GM23338 (cell line): ENCODE results near the gene INPP5A. TPM values are rescaled to one million over a fixed set of nuclear protein-coding genes. Genes with fewer than 3 reads are reported as not detected.

Source experiments
- ATAC-seq: fragments of 200-7000 bp; cut with Tn5 transposase; 3 replicates; pipeline ENCODE4 v1.9.1; 2020
- DNase-seq: peaks from one replicate; pipeline ENCODE4 v3.0.0-alpha.2; 2015; ENCODE audit warnings: low spot score
- H2AFZ ChIP-seq: fragments of 200-600 bp; sonication (generic); 2 replicates; pipeline ENCODE4 v1.8.0; 2016; ENCODE audit warnings: antibody characterized with exemption, mild to moderate bottlenecking, moderate library complexity
- H3F3A ChIP-seq: fragments of 200-600 bp; sonication (generic); replicated peaks from 2 replicates; pipeline ENCODE4 v1.8.0; 2017; ENCODE audit warnings: antibody characterized with exemption, mixed run types, low read depth
- H3K27ac ChIP-seq: fragments of 200-600 bp; sonication (generic); 2 replicates; pipeline ENCODE4 v1.6.1; 2016; ENCODE audit warnings: low read depth
- H3K27me3 ChIP-seq: fragments of 200-600 bp; sonication (generic); 2 replicates; pipeline ENCODE4 v1.8.0; 2016; ENCODE audit warnings: mild to moderate bottlenecking, mixed run types, moderate library complexity; ENCODE audit not compliant: insufficient read depth
- H3K36me3 ChIP-seq: fragments of 200-600 bp; sonication (generic); 2 replicates; pipeline ENCODE4 v1.8.0; 2016; ENCODE audit warnings: mild to moderate bottlenecking; ENCODE audit not compliant: insufficient read depth
- H3K4me1 ChIP-seq: fragments of 200-600 bp; sonication (generic); 2 replicates; pipeline ENCODE4 v1.8.0; 2016; ENCODE audit warnings: mild to moderate bottlenecking, moderate library complexity; ENCODE audit not compliant: insufficient read depth
- H3K4me2 ChIP-seq: fragments of 200-600 bp; sonication (generic); 2 replicates; pipeline ENCODE4 v1.7.1; 2017; ENCODE audit warnings: mixed run types
- H3K4me3 ChIP-seq: fragments of 200-600 bp; sonication (generic); 2 replicates; pipeline ENCODE4 v1.6.1; 2016; ENCODE audit warnings: mixed run types
- H3K79me2 ChIP-seq: fragments of 200-600 bp; sonication (generic); replicated peaks from 2 replicates; pipeline ENCODE4 v1.8.0; 2017; ENCODE audit warnings: mild to moderate bottlenecking; ENCODE audit not compliant: insufficient read depth
- H3K9me2 ChIP-seq: fragments of 200-600 bp; sonication (generic); 2 replicates; pipeline ENCODE4 v1.8.0; 2017; ENCODE audit not compliant: insufficient read depth
- H4K20me1 ChIP-seq: fragments of 200-600 bp; sonication (generic); replicated peaks from 2 replicates; pipeline ENCODE4 v1.8.0; 2017; ENCODE audit warnings: mild to moderate bottlenecking; ENCODE audit not compliant: insufficient read depth
- H3K27ac Mint-ChIP-seq: 2 replicates; pipeline ENCODE4 v1.8.0; 2020; ENCODE audit warnings: inconsistent platforms, mild to moderate bottlenecking, moderate library complexity, mixed read lengths
- H3K27me3 Mint-ChIP-seq: 3 replicates; pipeline ENCODE4 v1.8.0; 2022; ENCODE audit warnings: low read depth, mild to moderate bottlenecking, moderate library complexity, mixed read lengths, inconsistent platforms; ENCODE audit not compliant: insufficient read depth, poor library complexity
- H3K36me3 Mint-ChIP-seq: 3 replicates; pipeline ENCODE4 v1.8.0; 2021; ENCODE audit warnings: low read depth, mild to moderate bottlenecking, inconsistent platforms, moderate library complexity, mixed read lengths
- H3K4me1 Mint-ChIP-seq: 3 replicates; pipeline ENCODE4 v1.8.0; 2020; ENCODE audit warnings: mild to moderate bottlenecking, inconsistent platforms, mixed read lengths
- H3K4me3 Mint-ChIP-seq: 3 replicates; pipeline ENCODE4 v1.8.0; 2021; ENCODE audit warnings: moderate library complexity, mild to moderate bottlenecking, inconsistent platforms, mixed read lengths
- H3K9me3 Mint-ChIP-seq: 3 replicates; pipeline ENCODE4 v1.8.0; 2020; ENCODE audit warnings: moderate library complexity, mild to moderate bottlenecking, inconsistent platforms, mixed read lengths
- CREB1 ChIP-seq: fragments of 250-450 bp; sonication (Bioruptor Pico); IDR thresholded peaks from 2 replicates; pipeline ENCODE4 v1.5.0; 2020; ENCODE audit warnings: low read depth, mild to moderate bottlenecking, moderate library complexity
- ETS1 ChIP-seq: IDR thresholded peaks from 2 replicates; pipeline ENCODE4 v1.6.1; 2016; ENCODE audit warnings: antibody characterized with exemption
- EZH2 ChIP-seq: fragments of 200-600 bp; sonication (generic); IDR thresholded peaks from one replicate; pipeline ENCODE4 v1.8.0; 2017; ENCODE audit warnings: antibody characterized with exemption, mild to moderate bottlenecking, low read depth; ENCODE audit not compliant: unreplicated experiment
- EZH2phosphoT487 ChIP-seq: fragments of 200-600 bp; sonication (generic); IDR thresholded peaks from one replicate; pipeline ENCODE4 v1.8.1; 2018; ENCODE audit warnings: antibody characterized with exemption; ENCODE audit not compliant: unreplicated experiment
- JUNB ChIP-seq: IDR thresholded peaks from one replicate; pipeline ENCODE4 v1.6.1; 2016; ENCODE audit warnings: antibody characterized with exemption; ENCODE audit not compliant: unreplicated experiment
- NANOG ChIP-seq: IDR thresholded peaks from 2 replicates; pipeline ENCODE4 v1.6.1; 2016; ENCODE audit warnings: antibody characterized with exemption, borderline replicate concordance
- STAT1 ChIP-seq: IDR thresholded peaks from one replicate; pipeline ENCODE4 v1.6.1; 2016; ENCODE audit warnings: antibody characterized with exemption; ENCODE audit not compliant: unreplicated experiment
- ZNF114 ChIP-seq: fragments of 250-450 bp; sonication (Bioruptor Pico); IDR thresholded peaks from 2 replicates; pipeline ENCODE4 v1.5.0; 2020; ENCODE audit warnings: mild to moderate bottlenecking, moderate library complexity
- ZNF331 ChIP-seq: fragments of 250-450 bp; sonication (Bioruptor Pico); IDR thresholded peaks from 2 replicates; pipeline ENCODE4 v1.5.0; 2020; ENCODE audit warnings: low read depth, mild to moderate bottlenecking, moderate library complexity
- polyA plus RNA-seq: library from polyadenylated mRNA; unstranded; fragments of >200 nt; fragmentation: Nextera tagmentation; extraction: Ambion mirVana; gene quantifications from 2 replicates; pipeline ENCODE4 v1.2.1, GENCODE V29; 2016
- total RNA-seq: library from RNA; depleted of rRNA; stranded (reverse); fragments of >200 nt; shearing (Covaris generic); gene quantifications from 2 replicates; pipeline ENCODE4 v1.2.3, GENCODE V29; 2014
- TF ChIP-seq, protein P1 (sequence below): IDR thresholded peaks from one replicate; pipeline ENCODE4 v1.6.1; 2018; ENCODE audit warnings: antibody characterized with exemption; ENCODE audit not compliant: unreplicated experiment
- TF ChIP-seq, protein P2 (sequence below), 2 experiments: fragments of 200-600 bp in 1 of 2; sonication (generic) in 1 of 2; conservative IDR thresholded peaks; 2 replicates each; pipeline versions ENCODE4 v1.5.1 to v1.6.1; 2016 to 2017; ENCODE audit warnings: antibody characterized with exemption in 2 of 2, low read depth in 2 of 2, mild to moderate bottlenecking in 2 of 2, moderate library complexity in 1 of 2
- TF ChIP-seq, protein P3 (sequence below): fragments of 250-450 bp; sonication (Bioruptor Pico); IDR thresholded peaks from 2 replicates; pipeline ENCODE4 v1.5.0; 2020; ENCODE audit warnings: mild to moderate bottlenecking, moderate library complexity

The INPP5A gene
- total and polyA plus RNA-seq, 2 experiments from 2014 or later: 5.9 to 40.6 TPM

DNA sequence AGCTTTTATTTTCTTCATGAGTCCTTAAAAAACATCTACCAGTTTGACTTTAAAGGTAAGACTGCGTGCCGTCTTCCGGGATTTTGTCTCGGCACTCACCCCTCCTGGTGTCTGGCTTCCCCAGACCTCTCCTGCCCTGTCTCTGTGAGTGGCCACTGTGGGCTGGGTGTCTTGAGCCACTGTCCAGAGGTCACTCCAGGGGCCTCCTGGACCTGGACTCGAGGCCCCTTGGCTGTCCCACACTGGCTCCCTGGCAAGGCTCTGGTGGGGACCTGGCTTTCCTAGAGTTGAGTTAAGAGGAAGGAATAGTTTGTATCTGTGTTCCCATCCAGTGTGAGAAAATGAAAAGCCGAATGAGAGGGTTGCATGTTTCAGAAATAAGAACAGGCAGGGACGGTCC, 152.8 kb downstream of the INPP5A start:
- no peaks in the 10 kb centered on the region for H3F3A ChIP-seq
- ATAC-seq (no peak), DNase-seq (no peak)
- TF ChIP-seq, protein P1, sequence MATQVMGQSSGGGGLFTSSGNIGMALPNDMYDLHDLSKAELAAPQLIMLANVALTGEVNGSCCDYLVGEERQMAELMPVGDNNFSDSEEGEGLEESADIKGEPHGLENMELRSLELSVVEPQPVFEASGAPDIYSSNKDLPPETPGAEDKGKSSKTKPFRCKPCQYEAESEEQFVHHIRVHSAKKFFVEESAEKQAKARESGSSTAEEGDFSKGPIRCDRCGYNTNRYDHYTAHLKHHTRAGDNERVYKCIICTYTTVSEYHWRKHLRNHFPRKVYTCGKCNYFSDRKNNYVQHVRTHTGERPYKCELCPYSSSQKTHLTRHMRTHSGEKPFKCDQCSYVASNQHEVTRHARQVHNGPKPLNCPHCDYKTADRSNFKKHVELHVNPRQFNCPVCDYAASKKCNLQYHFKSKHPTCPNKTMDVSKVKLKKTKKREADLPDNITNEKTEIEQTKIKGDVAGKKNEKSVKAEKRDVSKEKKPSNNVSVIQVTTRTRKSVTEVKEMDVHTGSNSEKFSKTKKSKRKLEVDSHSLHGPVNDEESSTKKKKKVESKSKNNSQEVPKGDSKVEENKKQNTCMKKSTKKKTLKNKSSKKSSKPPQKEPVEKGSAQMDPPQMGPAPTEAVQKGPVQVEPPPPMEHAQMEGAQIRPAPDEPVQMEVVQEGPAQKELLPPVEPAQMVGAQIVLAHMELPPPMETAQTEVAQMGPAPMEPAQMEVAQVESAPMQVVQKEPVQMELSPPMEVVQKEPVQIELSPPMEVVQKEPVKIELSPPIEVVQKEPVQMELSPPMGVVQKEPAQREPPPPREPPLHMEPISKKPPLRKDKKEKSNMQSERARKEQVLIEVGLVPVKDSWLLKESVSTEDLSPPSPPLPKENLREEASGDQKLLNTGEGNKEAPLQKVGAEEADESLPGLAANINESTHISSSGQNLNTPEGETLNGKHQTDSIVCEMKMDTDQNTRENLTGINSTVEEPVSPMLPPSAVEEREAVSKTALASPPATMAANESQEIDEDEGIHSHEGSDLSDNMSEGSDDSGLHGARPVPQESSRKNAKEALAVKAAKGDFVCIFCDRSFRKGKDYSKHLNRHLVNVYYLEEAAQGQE: no peak
- no peak for TF ChIP-seq ZNF114 (CRISPR knock-in tag)
- TF ChIP-seq EZH2: no peak
- no peak for TF ChIP-seq ETS1
- no peak for TF ChIP-seq JUNB
- no peak for TF ChIP-seq STAT1
- TF ChIP-seq EZH2phosphoT487: no peak
- TF ChIP-seq CREB1: no peak
- TF ChIP-seq, protein P2, sequence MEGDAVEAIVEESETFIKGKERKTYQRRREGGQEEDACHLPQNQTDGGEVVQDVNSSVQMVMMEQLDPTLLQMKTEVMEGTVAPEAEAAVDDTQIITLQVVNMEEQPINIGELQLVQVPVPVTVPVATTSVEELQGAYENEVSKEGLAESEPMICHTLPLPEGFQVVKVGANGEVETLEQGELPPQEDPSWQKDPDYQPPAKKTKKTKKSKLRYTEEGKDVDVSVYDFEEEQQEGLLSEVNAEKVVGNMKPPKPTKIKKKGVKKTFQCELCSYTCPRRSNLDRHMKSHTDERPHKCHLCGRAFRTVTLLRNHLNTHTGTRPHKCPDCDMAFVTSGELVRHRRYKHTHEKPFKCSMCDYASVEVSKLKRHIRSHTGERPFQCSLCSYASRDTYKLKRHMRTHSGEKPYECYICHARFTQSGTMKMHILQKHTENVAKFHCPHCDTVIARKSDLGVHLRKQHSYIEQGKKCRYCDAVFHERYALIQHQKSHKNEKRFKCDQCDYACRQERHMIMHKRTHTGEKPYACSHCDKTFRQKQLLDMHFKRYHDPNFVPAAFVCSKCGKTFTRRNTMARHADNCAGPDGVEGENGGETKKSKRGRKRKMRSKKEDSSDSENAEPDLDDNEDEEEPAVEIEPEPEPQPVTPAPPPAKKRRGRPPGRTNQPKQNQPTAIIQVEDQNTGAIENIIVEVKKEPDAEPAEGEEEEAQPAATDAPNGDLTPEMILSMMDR (conservative IDR thresholded peaks at IDR 0.05; ENCODE audit: low read depth in 2 of 2): no peak
- no peak for TF ChIP-seq ZNF331 (CRISPR knock-in tag)
- TF ChIP-seq, protein P3, sequence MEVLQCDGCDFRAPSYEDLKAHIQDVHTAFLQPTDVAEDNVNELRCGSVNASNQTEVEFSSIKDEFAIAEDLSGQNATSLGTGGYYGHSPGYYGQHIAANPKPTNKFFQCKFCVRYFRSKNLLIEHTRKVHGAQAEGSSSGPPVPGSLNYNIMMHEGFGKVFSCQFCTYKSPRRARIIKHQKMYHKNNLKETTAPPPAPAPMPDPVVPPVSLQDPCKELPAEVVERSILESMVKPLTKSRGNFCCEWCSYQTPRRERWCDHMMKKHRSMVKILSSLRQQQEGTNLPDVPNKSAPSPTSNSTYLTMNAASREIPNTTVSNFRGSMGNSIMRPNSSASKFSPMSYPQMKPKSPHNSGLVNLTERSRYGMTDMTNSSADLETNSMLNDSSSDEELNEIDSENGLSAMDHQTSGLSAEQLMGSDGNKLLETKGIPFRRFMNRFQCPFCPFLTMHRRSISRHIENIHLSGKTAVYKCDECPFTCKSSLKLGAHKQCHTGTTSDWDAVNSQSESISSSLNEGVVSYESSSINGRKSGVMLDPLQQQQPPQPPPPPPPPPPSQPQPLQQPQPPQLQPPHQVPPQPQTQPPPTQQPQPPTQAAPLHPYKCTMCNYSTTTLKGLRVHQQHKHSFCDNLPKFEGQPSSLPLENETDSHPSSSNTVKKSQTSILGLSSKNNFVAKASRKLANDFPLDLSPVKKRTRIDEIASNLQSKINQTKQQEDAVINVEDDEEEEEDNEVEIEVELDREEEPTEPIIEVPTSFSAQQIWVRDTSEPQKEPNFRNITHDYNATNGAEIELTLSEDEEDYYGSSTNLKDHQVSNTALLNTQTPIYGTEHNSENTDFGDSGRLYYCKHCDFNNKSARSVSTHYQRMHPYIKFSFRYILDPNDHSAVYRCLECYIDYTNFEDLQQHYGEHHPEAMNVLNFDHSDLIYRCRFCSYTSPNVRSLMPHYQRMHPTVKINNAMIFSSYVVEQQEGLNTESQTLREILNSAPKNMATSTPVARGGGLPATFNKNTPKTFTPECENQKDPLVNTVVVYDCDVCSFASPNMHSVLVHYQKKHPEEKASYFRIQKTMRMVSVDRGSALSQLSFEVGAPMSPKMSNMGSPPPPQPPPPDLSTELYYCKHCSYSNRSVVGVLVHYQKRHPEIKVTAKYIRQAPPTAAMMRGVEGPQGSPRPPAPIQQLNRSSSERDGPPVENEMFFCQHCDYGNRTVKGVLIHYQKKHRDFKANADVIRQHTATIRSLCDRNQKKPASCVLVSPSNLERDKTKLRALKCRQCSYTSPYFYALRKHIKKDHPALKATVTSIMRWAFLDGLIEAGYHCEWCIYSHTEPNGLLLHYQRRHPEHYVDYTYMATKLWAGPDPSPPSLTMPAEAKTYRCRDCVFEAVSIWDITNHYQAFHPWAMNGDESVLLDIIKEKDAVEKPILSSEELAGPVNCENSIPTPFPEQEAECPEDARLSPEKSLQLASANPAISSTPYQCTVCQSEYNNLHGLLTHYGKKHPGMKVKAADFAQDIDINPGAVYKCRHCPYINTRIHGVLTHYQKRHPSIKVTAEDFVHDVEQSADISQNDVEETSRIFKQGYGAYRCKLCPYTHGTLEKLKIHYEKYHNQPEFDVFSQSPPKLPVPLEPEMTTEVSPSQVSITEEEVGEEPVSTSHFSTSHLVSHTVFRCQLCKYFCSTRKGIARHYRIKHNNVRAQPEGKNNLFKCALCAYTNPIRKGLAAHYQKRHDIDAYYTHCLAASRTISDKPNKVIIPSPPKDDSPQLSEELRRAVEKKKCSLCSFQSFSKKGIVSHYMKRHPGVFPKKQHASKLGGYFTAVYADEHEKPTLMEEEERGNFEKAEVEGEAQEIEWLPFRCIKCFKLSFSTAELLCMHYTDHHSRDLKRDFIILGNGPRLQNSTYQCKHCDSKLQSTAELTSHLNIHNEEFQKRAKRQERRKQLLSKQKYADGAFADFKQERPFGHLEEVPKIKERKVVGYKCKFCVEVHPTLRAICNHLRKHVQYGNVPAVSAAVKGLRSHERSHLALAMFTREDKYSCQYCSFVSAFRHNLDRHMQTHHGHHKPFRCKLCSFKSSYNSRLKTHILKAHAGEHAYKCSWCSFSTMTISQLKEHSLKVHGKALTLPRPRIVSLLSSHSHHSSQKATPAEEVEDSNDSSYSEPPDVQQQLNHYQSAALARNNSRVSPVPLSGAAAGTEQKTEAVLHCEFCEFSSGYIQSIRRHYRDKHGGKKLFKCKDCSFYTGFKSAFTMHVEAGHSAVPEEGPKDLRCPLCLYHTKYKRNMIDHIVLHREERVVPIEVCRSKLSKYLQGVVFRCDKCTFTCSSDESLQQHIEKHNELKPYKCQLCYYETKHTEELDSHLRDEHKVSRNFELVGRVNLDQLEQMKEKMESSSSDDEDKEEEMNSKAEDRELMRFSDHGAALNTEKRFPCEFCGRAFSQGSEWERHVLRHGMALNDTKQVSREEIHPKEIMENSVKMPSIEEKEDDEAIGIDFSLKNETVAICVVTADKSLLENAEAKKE (CRISPR knock-in tag): no peak
- no peak for TF ChIP-seq NANOG
- no peak overlapping the region for H3K27ac Mint-ChIP-seq
- H3K36me3 Mint-ChIP-seq: peaks cover 2% of the 10 kb centered on the region; the same call in 1 of the 3 replicates
- no peaks in the 10 kb centered on the region for H4K20me1 ChIP-seq
- no peaks in the 10 kb centered on the region for H3K9me2 ChIP-seq
- no peaks in the 10 kb centered on the region; the same call in 1 of the 2 replicates for H3K79me2 ChIP-seq
- H3K4me2 ChIP-seq: no peak overlapping the region
- no peaks in the 10 kb centered on the region for H3K36me3 ChIP-seq
- peaks cover 10% of the 10 kb centered on the region for H3K9me3 Mint-ChIP-seq
- no peaks in the 10 kb centered on the region for H3K27me3 Mint-ChIP-seq
- H2AFZ ChIP-seq: no peak overlapping the region
- H3K27me3 ChIP-seq: no peaks in the 10 kb centered on the region
- no peaks in the 10 kb centered on the region for H3K4me1 ChIP-seq
- no peak overlapping the region for H3K4me3 ChIP-seq
- no peak overlapping the region for H3K27ac ChIP-seq
- H3K4me1 Mint-ChIP-seq: peaks cover 4% of the 10 kb centered on the region
- no peak overlapping the region for H3K4me3 Mint-ChIP-seq
